ENCODE results near the gene RNF169. TPM values are rescaled to one million over a fixed set of nuclear protein-coding genes. Genes with fewer than 3 reads are reported as not detected.
A peak's percentile ranks its signal among the peaks of the same experiment; 100 is the strongest.

Gene RNF169
- total RNA-seq, 1 donor from 2014 or later: 19.5 TPM

- H3K4me3 ChIP-seq: no peak overlapping the region
- intact Hi-C loops (cut with DNase I): loop anchor here (1.0 to 10.0 kb wide), 2 partner anchors 286 to 485 kb away; no protein-coding TSS in a partner anchor
- H3K9me3 ChIP-seq: no peaks in the 10 kb centered on the region
- no peak for DNase-seq (ENCODE audit: low spot score in 2 of 2)
- no peaks in the 10 kb centered on the region for H3K4me1 ChIP-seq
- H3K27me3 ChIP-seq: no peaks in the 10 kb centered on the region
- H3K27ac ChIP-seq: no peak overlapping the region
- TF ChIP-seq, protein P1, sequence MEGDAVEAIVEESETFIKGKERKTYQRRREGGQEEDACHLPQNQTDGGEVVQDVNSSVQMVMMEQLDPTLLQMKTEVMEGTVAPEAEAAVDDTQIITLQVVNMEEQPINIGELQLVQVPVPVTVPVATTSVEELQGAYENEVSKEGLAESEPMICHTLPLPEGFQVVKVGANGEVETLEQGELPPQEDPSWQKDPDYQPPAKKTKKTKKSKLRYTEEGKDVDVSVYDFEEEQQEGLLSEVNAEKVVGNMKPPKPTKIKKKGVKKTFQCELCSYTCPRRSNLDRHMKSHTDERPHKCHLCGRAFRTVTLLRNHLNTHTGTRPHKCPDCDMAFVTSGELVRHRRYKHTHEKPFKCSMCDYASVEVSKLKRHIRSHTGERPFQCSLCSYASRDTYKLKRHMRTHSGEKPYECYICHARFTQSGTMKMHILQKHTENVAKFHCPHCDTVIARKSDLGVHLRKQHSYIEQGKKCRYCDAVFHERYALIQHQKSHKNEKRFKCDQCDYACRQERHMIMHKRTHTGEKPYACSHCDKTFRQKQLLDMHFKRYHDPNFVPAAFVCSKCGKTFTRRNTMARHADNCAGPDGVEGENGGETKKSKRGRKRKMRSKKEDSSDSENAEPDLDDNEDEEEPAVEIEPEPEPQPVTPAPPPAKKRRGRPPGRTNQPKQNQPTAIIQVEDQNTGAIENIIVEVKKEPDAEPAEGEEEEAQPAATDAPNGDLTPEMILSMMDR (IDR thresholded peaks at IDR 0.05): peak; percentile 73 to 91 (median 86)
- no peaks in the 10 kb centered on the region for H3K36me3 ChIP-seq
These were observed 8.9 kb upstream of the RNF169 start for GRCh38 chr11:74739546-74740270.

GRCh38 chr11:74742070-74742469 is 6.6 kb upstream of the RNF169 start:
- intact Hi-C loops (cut with DNase I): loop anchor here (10.0 kb wide), 1 partner anchor 487 kb away; no protein-coding TSS in a partner anchor
- no peaks in the 10 kb centered on the region for H3K4me1 ChIP-seq
- DNase-seq (ENCODE audit: low spot score in 2 of 2): no peak
- no peak overlapping the region for H3K27ac ChIP-seq
- H3K9me3 ChIP-seq: no peaks in the 10 kb centered on the region
- no peak overlapping the region for H3K4me3 ChIP-seq
- TF ChIP-seq, protein P1 (IDR thresholded peaks at IDR 0.05): no peak
- no peaks in the 10 kb centered on the region for H3K36me3 ChIP-seq
- H3K27me3 ChIP-seq: no peaks in the 10 kb centered on the region

DNA sequence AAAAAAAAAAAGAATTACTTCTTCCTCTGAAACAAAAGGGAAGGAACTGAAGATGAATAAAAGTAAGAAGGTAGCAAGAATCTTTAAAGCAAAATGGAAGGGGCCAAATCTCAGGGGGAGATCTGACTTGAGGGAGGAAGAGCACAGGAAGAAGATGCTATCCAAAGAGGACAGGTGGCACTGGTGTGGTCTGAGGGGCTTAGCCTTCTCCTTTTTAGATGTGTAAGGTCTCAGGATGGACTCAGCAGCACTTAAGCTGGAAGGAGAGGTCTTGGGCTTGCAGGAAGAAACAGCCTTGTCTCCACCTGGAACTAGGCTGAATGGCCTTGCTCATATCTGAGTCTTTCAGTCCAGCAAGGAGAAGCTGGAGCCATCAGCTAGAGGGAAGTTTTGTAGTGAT is 5.0 kb upstream of the RNF169 start:
- intact Hi-C loops (cut with DNase I): loop anchor here (10.0 kb wide), 1 partner anchor 489 kb away; no protein-coding TSS in a partner anchor

DNA sequence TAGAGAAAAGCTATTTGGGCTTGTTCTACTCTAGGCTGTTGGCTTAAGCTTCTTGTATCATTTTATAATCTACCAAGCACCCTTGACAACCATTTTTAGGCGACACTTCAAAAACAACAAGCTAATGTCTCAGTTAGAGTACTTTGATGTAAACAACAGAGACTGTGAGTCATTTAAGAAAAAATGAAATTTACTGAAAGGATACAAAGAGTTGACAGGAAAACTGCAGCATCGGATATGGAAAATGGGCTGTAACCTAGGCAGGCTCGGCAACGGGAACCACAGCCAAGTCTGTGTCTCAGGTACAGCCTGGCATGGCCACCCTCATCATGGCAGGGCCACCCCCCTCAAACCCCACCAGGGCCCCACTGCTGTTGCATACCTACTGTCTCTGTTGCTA is 4.4 kb upstream of the RNF169 start:
- TF ChIP-seq, protein P1 (IDR thresholded peaks at IDR 0.05): no peak
- no peaks in the 10 kb centered on the region for H3K9me3 ChIP-seq
- no peak overlapping the region for H3K4me3 ChIP-seq
- H3K27me3 ChIP-seq: no peaks in the 10 kb centered on the region
- H3K4me1 ChIP-seq: peaks cover 0 to 8% of the 10 kb centered on the region in 2 donors
- DNase-seq (ENCODE audit: low spot score in 2 of 2): no peak
- no peak overlapping the region for H3K27ac ChIP-seq
- H3K36me3 ChIP-seq: no peaks in the 10 kb centered on the region
- intact Hi-C loops (cut with DNase I): loop anchor here (10.0 kb wide), 1 partner anchor 489 kb away; no protein-coding TSS in a partner anchor

More for the DNA sequence above, 5.0 kb upstream of the RNF169 start:
- H3K36me3 ChIP-seq: no peaks in the 10 kb centered on the region
- TF ChIP-seq, protein P1 (IDR thresholded peaks at IDR 0.05): no peak
- H3K4me1 ChIP-seq: peaks cover 0 to 8% of the 10 kb centered on the region in 2 donors
- H3K27ac ChIP-seq: no peak overlapping the region
- H3K9me3 ChIP-seq: no peaks in the 10 kb centered on the region
- no peak for DNase-seq (ENCODE audit: low spot score in 2 of 2)
- no peaks in the 10 kb centered on the region for H3K27me3 ChIP-seq
- H3K4me3 ChIP-seq: no peak overlapping the region

DNA sequence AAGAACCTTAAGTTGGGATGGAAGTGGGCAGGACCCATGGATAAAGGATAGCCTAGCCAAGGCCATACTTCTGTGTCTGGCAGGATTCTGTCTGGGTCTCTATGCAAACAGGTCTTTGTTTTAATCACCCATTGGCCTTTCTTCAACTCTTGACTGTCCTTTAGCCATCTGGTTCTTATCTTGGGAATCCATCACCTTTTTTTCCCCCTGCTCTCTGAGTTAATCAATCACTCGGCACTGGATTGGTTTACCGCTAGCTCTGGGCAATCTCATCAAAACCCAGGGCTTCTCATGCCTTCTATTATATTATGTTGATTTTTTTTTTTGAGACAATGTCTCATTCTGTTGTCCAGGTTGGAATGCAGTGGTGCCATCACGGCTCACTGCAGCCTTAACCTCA is 1.8 kb upstream of the RNF169 start:
- intact Hi-C loops (cut with DNase I): loop anchor here (5.0 to 10.0 kb wide), 5 partner anchors 75 to 492 kb away; partner anchors contain the start of genes LIPT2, PGM2L1, SPCS2 and XRRA1
- TF ChIP-seq, protein P1 (IDR thresholded peaks at IDR 0.05): no peak
- no peaks in the 10 kb centered on the region for H3K9me3 ChIP-seq
- no peak for DNase-seq (ENCODE audit: low spot score in 2 of 2)
- H3K4me1 ChIP-seq: peaks cover 0 to 16% of the 10 kb centered on the region in 2 donors
- H3K36me3 ChIP-seq: no peaks in the 10 kb centered on the region
- H3K27me3 ChIP-seq: no peaks in the 10 kb centered on the region
- H3K27ac ChIP-seq: no peak overlapping the region
- H3K4me3 ChIP-seq: no peak overlapping the region

Data from ascending aorta (tissue), 2 donors.